Adrenal gland (tissue), 12 donors: ENCODE measurements around the gene BCL2L15. TPM values are rescaled to one million over a fixed set of nuclear protein-coding genes. Genes with fewer than 3 reads are reported as not detected.

Experiments
- DNase-seq, 7 donors: peaks; one replicate each; pipeline ENCODE4 v3.0.0-alpha.2; 2019 to 2020
- H3K27ac ChIP-seq, 5 donors: fragments of 200-600 bp; sonication (generic) in 4 of 5; 1 replicate in 3 of 5; 2 replicates in 2 of 5; pipeline versions ENCODE4 v1.5.1 to v1.8.0; 2016 to 2020; ENCODE audit warnings: mild to moderate bottlenecking in 1 of 5
- H3K27me3 ChIP-seq: fragments of 200-600 bp; 2 replicates; pipeline ENCODE4 v1.8.0; 2021
- H3K36me3 ChIP-seq, 2 donors: fragments of 200-600 bp; replicated peaks in 1 of 2; 1 replicate in 1 of 2; 2 replicates in 1 of 2; pipeline versions ENCODE4 v1.5.1 to v1.8.0; 2018 to 2022
- H3K4me1 ChIP-seq, 2 donors: fragments of 200-600 bp; replicated peaks in 1 of 2; 1 replicate in 1 of 2; 2 replicates in 1 of 2; pipeline versions ENCODE4 v1.5.1 to v1.8.0; 2018 to 2021
- H3K4me3 ChIP-seq, 4 donors: fragments of 200-600 bp; sonication (generic) in 3 of 4; one replicate each; pipeline ENCODE4 v1.5.1; 2016 to 2018
- H3K9me3 ChIP-seq, 3 donors: fragments of 200-600 bp; sonication (generic) in 1 of 3; replicated peaks in 1 of 3; 1 replicate in 2 of 3; 2 replicates in 1 of 3; pipeline versions ENCODE4 v1.5.1 to v1.8.0; 2016 to 2021
- CTCF ChIP-seq, 6 experiments: fragments of 450-650 bp in 4 of 6; fragments of 200-600 bp in 2 of 6; sonication (generic) in 1 of 6; IDR thresholded peaks; 1 replicate in 5 of 6; 2 replicates in 1 of 6; pipeline versions ENCODE4 v1.5.1 to v1.8.0; 2016 to 2021; ENCODE audit warnings: antibody characterized with exemption in 6 of 6, mild to moderate bottlenecking in 2 of 6, moderate library complexity in 1 of 6
- POLR2A ChIP-seq, 2 donors: fragments of 450-650 bp; IDR thresholded peaks; one replicate each; pipeline ENCODE4 v1.6.1; 2017; ENCODE audit warnings: antibody characterized with exemption in 2 of 2, mild to moderate bottlenecking in 2 of 2, moderate library complexity in 1 of 2
- WGBS, 4 donors: extraction: QIAGEN DNeasy Blood & Tissue Kit in 2 of 4; methylation state at CpG; one replicate each; pipeline versions ENCODE4 v1.1.5 to v1.1.7; 2013 to 2017; 5-methylcytosine and 5-hydroxymethylcytosine counted together
- intact Hi-C, 2 donors: fragments of 100-400 bp; cut with DNase I; formaldehyde crosslinking; loops; one replicate each; pipeline versions ENCODE4 v1.14.1 to v1.15.0; 2022 to 2023
- polyA plus RNA-seq, 3 donors: library from polyadenylated mRNA; stranded (reverse); fragments of 200-250 nt in 2 of 3; fragments of 350-450 nt in 1 of 3; fragmentation: Illumina TruSeq in 1 of 3; extraction: RNeasy Lipid Tissue Mini Kit (QIAGEN cat#74804) in 1 of 3; gene quantifications; one replicate each; pipeline ENCODE4 v1.2.3, GENCODE V29; 2013 to 2014
- total RNA-seq, 9 donors: library from RNA; depleted of rRNA in 4 of 9; stranded (reverse); fragments of >200 nt in 4 of 9; fragments of 120-200 nt in 1 of 9; fragmentation: NEBNext Ultra II Directional in 1 of 9; extraction: Animal tissue kit (Norgen Biotek cat#: 25700) in 1 of 9; gene quantifications; one replicate each; pipeline versions ENCODE4 v1.1.0 to v1.2.4, GENCODE V29; 2013 to 2023
- donor health status: healthy with polysubstance abuse.
- donor health status: Bipolar disorder and iron deficiency.
- donor health status: DM: yes; HTN: yes; CAD: no.
- donor health status: DM: no; HTN: no; CAD: no.
- donor health status: DM: no; HTN: no; CAD: no.
- donor health status: DM: yes; HTN: yes; CAD: no.

BCL2L15 gene
- total and polyA plus RNA-seq, 12 donors: 0.07 to 1.3 (median 0.30) TPM; not detected in 2

- H3K9me3 ChIP-seq: no peaks in the 10 kb centered on the region
- peak in 1 of 2 donors; percentile 21 for TF ChIP-seq POLR2A (IDR thresholded peaks at IDR 0.05)
- no peak for TF ChIP-seq CTCF (IDR thresholded peaks at IDR 0.05)
- peak; percentile 55 to 77 (median 57) for DNase-seq
- H3K4me1 ChIP-seq: peaks cover 24 to 52% of the 10 kb centered on the region in 2 donors
- H3K27ac ChIP-seq: peak overlapping the region; percentile 69 to 100 (median 95)
- no peaks in the 10 kb centered on the region for H3K27me3 ChIP-seq
- peak overlapping the region; percentile 76 to 99 (median 94) for H3K4me3 ChIP-seq
- WGBS, 4 donors: 0 to 1% (median 0%) methylated on average over 8 to 64 of the region's 64 CpGs
- no peaks in the 10 kb centered on the region for H3K36me3 ChIP-seq
- intact Hi-C loops: no loop called here
Observed at GRCh38 chr1:113929750-113930498, 42.5 kb upstream of the BCL2L15 start.

DNA sequence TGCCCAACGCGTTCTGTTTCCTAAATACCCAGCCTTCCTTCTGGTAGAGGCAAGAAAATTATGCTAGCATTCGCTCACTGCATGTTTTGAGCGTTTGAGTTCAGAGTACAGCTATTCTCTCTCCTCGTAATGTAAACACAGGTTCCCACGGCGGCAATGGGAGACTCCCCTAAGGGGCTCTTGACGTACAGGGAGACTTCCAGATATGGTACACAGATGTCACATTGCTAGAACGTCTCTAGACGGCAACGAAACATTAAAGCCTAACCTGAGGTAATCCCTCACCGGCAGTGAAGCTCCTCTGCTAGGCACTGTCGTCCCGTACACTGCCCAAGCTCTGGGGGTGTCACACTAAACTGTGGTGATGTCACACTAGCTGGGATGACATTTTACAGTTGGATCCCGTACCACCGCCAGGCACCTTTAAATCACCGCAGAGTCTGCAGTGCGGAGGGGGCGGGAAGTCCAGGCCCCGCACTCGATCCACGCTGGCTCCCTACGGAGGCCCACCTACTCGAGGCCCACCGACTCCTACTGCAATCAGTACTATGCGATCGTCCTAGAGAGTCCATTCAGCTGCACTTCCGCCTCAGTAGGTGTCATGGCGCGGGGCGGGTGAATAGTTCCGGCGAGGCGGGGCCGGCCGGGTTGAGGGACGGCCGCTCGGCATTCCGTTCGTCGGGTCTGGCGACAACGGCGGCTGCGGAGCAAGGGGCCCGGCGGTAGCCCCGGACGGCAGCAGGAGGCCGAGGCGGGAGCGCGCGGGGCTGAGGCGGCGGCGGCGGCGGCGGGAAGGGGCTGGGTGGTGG, 41.8 kb upstream of the BCL2L15 start, which contains the start of gene HIPK1:
HIPK1 (plus strand) TSS at position 384 of the 809 bp plus-strand sequence.
- H3K27ac ChIP-seq: peak within 1 kb of the TSS; percentile 69 to 100 (median 95)
- 0 to 1% (median 0%) methylated on average over 9 to 61 of the region's 61 CpGs for WGBS, 4 donors
- H3K36me3 ChIP-seq: no peaks in the 10 kb centered on the region
- H3K9me3 ChIP-seq: no peaks in the 10 kb centered on the region
- H3K27me3 ChIP-seq: no peaks in the 10 kb centered on the region
- H3K4me3 ChIP-seq: peak within 1 kb of the TSS; percentile 76 to 99 (median 94)
- DNase-seq: peak; percentile 90 to 95 (median 93)
- intact Hi-C loops: no loop called here
- TF ChIP-seq POLR2A (IDR thresholded peaks at IDR 0.05) (peak; percentile 36 to 81), CTCF (IDR thresholded peaks at IDR 0.05) (peak in 4 of 6 experiments; percentile 17 to 46 (median 34))
- peaks cover 24 to 45% of the 10 kb centered on the region in 2 donors for H3K4me1 ChIP-seq

GRCh38 chr1:113928187-113928930, 41.0 kb upstream of the BCL2L15 start:
- no peak for DNase-seq
- WGBS, 4 donors: 18 to 26% (median 22%) methylated on average over 6 of the region's 6 CpGs
- peak overlapping the region; percentile 69 to 100 (median 95) for H3K27ac ChIP-seq

More at GRCh38 chr1:113928187-113928930, 41.0 kb upstream of the BCL2L15 start:
- TF ChIP-seq CTCF (IDR thresholded peaks at IDR 0.05) (no peak), POLR2A (IDR thresholded peaks at IDR 0.05) (no peak)
- no peaks in the 10 kb centered on the region for H3K27me3 ChIP-seq
- H3K4me1 ChIP-seq: peaks cover 24 to 37% of the 10 kb centered on the region in 2 donors
- intact Hi-C loops: no loop called here
- H3K9me3 ChIP-seq: no peaks in the 10 kb centered on the region
- H3K36me3 ChIP-seq: no peaks in the 10 kb centered on the region
- H3K4me3 ChIP-seq: peak overlapping the region in 3 of 4 donors; percentile 89 to 99 (median 98)
